ENCODE measurements around the gene BCO1. TPM values are rescaled to one million over a fixed set of nuclear protein-coding genes. Genes with fewer than 3 reads are reported as not detected.

Gene BCO1
- total RNA-seq, 4 donors from 2014 or later: 0.11 to 0.42 (median 0.17) TPM; not detected in 1

- Histone ChIP-seq H3K4me3 (no peak overlapping the region), H3K27ac (replicated peaks in 1 of 4) (no peak overlapping the region), H3K9me3 (no peaks in the 10 kb centered on the region), H3K36me3 (no peaks in the 10 kb centered on the region), H3K27me3 (peaks cover 0 to 24% (median 0%) of the 10 kb centered on the region in 4 donors), H3K4me1 (no peaks in the 10 kb centered on the region)
- intact Hi-C loops (cut with DNase I): no loop called here
- 45% methylated on average over 14 of the region's 15 CpGs for WGBS
- DNase-seq (ENCODE audit: extremely low spot score): no peak
- TF ChIP-seq CTCF (IDR thresholded peaks at IDR 0.05): no peak
- TF ChIP-seq POLR2AphosphoS5 (IDR thresholded peaks at IDR 0.05): no peak
- no peak for TF ChIP-seq POLR2A (IDR thresholded peaks at IDR 0.05; ENCODE audit: low read depth)
- TF ChIP-seq EP300 (IDR thresholded peaks at IDR 0.05): no peak
Measured at GRCh38 chr16:81214745-81215166, 23.7 kb upstream of the BCO1 start.

GRCh38 chr16:81216114-81216513 lies 22.4 kb upstream of the BCO1 start:
- TF ChIP-seq POLR2A (IDR thresholded peaks at IDR 0.05; ENCODE audit: low read depth) (no peak), POLR2AphosphoS5 (IDR thresholded peaks at IDR 0.05) (no peak), CTCF (IDR thresholded peaks at IDR 0.05) (no peak), EP300 (IDR thresholded peaks at IDR 0.05) (no peak)
- Histone ChIP-seq H3K4me3 (no peak overlapping the region), H3K36me3 (no peaks in the 10 kb centered on the region), H3K27me3 (peaks cover 0 to 20% (median 0%) of the 10 kb centered on the region in 4 donors), H3K9me3 (no peaks in the 10 kb centered on the region), H3K4me1 (no peaks in the 10 kb centered on the region), H3K27ac (replicated peaks in 1 of 4) (no peak overlapping the region)
- no peak for DNase-seq (ENCODE audit: extremely low spot score)
- WGBS: 89% methylated on average over 14 of the region's 16 CpGs
- intact Hi-C loops (cut with DNase I): no loop called here

DNA sequence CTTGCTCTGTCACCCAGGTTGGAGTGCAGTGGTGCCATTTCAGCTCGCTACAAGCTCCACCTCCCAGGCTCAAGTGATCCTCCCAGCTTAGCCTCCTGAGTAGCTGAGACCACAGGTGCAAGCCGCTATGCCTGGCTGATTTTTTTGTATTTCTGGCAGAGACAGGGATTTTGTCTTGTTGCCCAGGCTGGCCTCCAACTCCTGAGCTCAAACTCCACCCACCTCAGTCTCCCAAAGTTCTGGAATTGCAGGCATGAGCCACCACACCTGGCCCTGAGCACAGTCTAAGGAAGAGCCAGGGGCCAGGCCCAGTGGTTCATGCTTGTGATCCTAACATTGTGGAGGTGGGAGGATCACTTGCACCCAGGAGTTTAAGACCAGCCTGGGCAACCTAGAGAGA lies 21.8 kb upstream of the BCO1 start:
- no peaks in the 10 kb centered on the region for H3K36me3 ChIP-seq
- H3K4me3 ChIP-seq: no peak overlapping the region
- H3K4me1 ChIP-seq: no peaks in the 10 kb centered on the region
- TF ChIP-seq POLR2A (IDR thresholded peaks at IDR 0.05; ENCODE audit: low read depth) (no peak), CTCF (IDR thresholded peaks at IDR 0.05) (no peak), EP300 (IDR thresholded peaks at IDR 0.05) (no peak), POLR2AphosphoS5 (IDR thresholded peaks at IDR 0.05) (no peak)
- 100% methylated on average over 2 of the region's 2 CpGs for WGBS
- H3K9me3 ChIP-seq: no peaks in the 10 kb centered on the region
- H3K27me3 ChIP-seq: peaks cover 0 to 15% (median 0%) of the 10 kb centered on the region in 4 donors
- DNase-seq (ENCODE audit: extremely low spot score): no peak
- intact Hi-C loops (cut with DNase I): no loop called here
- H3K27ac ChIP-seq (replicated peaks in 1 of 4): no peak overlapping the region

DNA sequence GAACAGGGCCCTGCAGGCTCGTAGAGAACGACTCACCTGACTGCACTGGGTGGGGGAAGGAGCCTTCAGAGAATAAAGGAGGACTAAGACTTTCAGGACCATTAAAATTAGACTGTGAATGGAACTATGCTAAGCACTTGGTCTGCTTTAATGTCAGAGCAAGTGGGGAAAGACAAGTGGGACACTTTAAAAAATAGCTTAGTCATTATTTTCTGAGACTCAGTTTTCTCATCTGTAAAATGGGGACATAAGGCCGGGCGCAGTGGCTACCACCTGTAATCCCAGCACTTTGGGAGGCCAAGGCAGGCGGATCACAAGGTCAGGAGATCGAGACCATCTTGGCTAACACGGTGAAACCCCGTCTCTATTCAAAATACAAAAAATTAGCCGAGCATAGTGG lies 19.3 kb upstream of the BCO1 start:
- no peak for DNase-seq (ENCODE audit: extremely low spot score)
- Histone ChIP-seq H3K27ac (replicated peaks in 1 of 4) (no peak overlapping the region), H3K4me3 (no peak overlapping the region), H3K27me3 (peaks cover 0 to 6% (median 0%) of the 10 kb centered on the region in 4 donors), H3K9me3 (no peaks in the 10 kb centered on the region), H3K36me3 (no peaks in the 10 kb centered on the region), H3K4me1 (peaks cover 0 to 9% (median 0%) of the 10 kb centered on the region in 4 donors)
- intact Hi-C loops (cut with DNase I): no loop called here
- 91% methylated on average over 9 of the region's 9 CpGs for WGBS
- TF ChIP-seq POLR2A (IDR thresholded peaks at IDR 0.05; ENCODE audit: low read depth): no peak
- TF ChIP-seq POLR2AphosphoS5 (IDR thresholded peaks at IDR 0.05): no peak
- TF ChIP-seq EP300 (IDR thresholded peaks at IDR 0.05): no peak
- no peak for TF ChIP-seq CTCF (IDR thresholded peaks at IDR 0.05)

- WGBS: 78% methylated on average over 9 of the region's 9 CpGs
- no peak for DNase-seq (ENCODE audit: extremely low spot score)
- Histone ChIP-seq H3K27me3 (no peaks in the 10 kb centered on the region), H3K4me3 (no peak overlapping the region), H3K27ac (replicated peaks in 1 of 4) (no peak overlapping the region), H3K36me3 (no peaks in the 10 kb centered on the region), H3K4me1 (peaks cover 0 to 9% (median 0%) of the 10 kb centered on the region in 4 donors), H3K9me3 (no peaks in the 10 kb centered on the region)
- TF ChIP-seq POLR2A (IDR thresholded peaks at IDR 0.05; ENCODE audit: low read depth): no peak
- no peak for TF ChIP-seq EP300 (IDR thresholded peaks at IDR 0.05)
- no peak for TF ChIP-seq CTCF (IDR thresholded peaks at IDR 0.05)
- no peak for TF ChIP-seq POLR2AphosphoS5 (IDR thresholded peaks at IDR 0.05)
- intact Hi-C loops (cut with DNase I): no loop called here
Measured at GRCh38 chr16:81220349-81220748, 18.1 kb upstream of the BCO1 start.
